HCT116 (cell line): Measurements from ENCODE around the gene SIGLEC5. TPM values are rescaled to one million over a fixed set of nuclear protein-coding genes. Genes with fewer than 3 reads are reported as not detected.
A peak's percentile ranks its signal among the peaks of the same experiment; 100 is the strongest.
"Not testable (repeated sequence)": the region's sequence is repeated elsewhere in the genome, so short reads cannot be mapped to it uniquely, and the experiment has no call there.

Experiments
- ATAC-seq: fragments of 200-7000 bp; cut with Tn5 transposase; 2 replicates; pipeline ENCODE4 v1.9.1; 2020; ENCODE audit warnings: mild to moderate bottlenecking, moderate library complexity
- Bru-seq: library from RNA; stranded (reverse); fragments of 400-500 nt; gene quantifications from one replicate; lab custom pipeline; 2021; lab: Mats Ljungman, UMichigan
- BruChase-seq, 2 experiments: library from RNA; stranded (reverse); fragments of 400-500 nt; gene quantifications; one replicate each; lab custom pipeline; 2021; lab: Mats Ljungman, UMichigan
- BruUV-seq: library from RNA; stranded (reverse); fragments of 400-500 nt; replicated peaks from 2 replicates; lab custom pipeline; 2021; lab: Mats Ljungman, UMichigan
- CTCF ChIA-PET: fragments of 300-600 bp; sonication (Branson Sonifier 250); formaldehyde crosslinking; loops from one replicate; lab custom pipeline; 2021; ENCODE audit warnings: antibody characterized with exemption; lab: Charles Lee
- POLR2A ChIA-PET: fragments of 300-600, 350-600 bp; sonication (Branson Sonifier 250); formaldehyde crosslinking; loops from one replicate; lab custom pipeline; 2021; ENCODE audit warnings: antibody characterized with exemption; lab: Charles Lee
- RAD21 ChIA-PET, 2 experiments: fragments of 300-600 bp; sonication (Branson Sonifier 250); formaldehyde crosslinking; loops; one replicate each; lab custom pipeline; 2023; ENCODE audit warnings: low total read pairs in 2 of 2; ENCODE audit not compliant: uncharacterized antibody in 2 of 2, unreplicated experiment in 2 of 2, low non-redundant PET in 1 of 2; lab: Charles Lee
- DNase-seq: peaks from one replicate; pipeline ENCODE4 v3.0.0-alpha.2; 2010; ENCODE audit warnings: low read depth, low spot score
- H2AFZ ChIP-seq: fragments of 200-600 bp; shearing (Covaris generic), sonication (generic); 2 replicates; pipeline ENCODE4 v1.6.1; 2017; ENCODE audit warnings: low read depth, mixed run types, mixed read lengths, antibody characterized with exemption, low read length; ENCODE audit not compliant: poor library complexity, severe bottlenecking
- H3K27ac ChIP-seq: 2 replicates; pipeline ENCODE4 v1.5.1; 2012; ENCODE audit warnings: low read depth, low read length
- H3K27me3 ChIP-seq: fragments of 200-600 bp; sonication (generic); 2 replicates; pipeline ENCODE4 v1.6.1; 2016; ENCODE audit warnings: mixed run types, low read length, mixed read lengths; ENCODE audit not compliant: insufficient read depth
- H3K36me3 ChIP-seq, 2 experiments: fragments of 200-500 bp in 1 of 2; fragments of 200-600 bp in 1 of 2; sonication (Bioruptor generic) in 1 of 2; sonication (generic) in 1 of 2; 2 replicates each; pipeline versions ENCODE4 v1.5.1 to v1.6.1; 2014 to 2016; ENCODE audit warnings: low read length in 2 of 2, inconsistent platforms in 1 of 2, mixed read lengths in 1 of 2, mixed run types in 1 of 2; ENCODE audit not compliant: insufficient read depth in 2 of 2, control insufficient read depth in 1 of 2
- H3K4me1 ChIP-seq, 2 experiments: fragments of 200-600 bp in 1 of 2; sonication (generic) in 1 of 2; 2 replicates each; pipeline versions ENCODE4 v1.5.1 to v1.6.1; 2012 to 2017; ENCODE audit warnings: low read length in 2 of 2, inconsistent platforms in 1 of 2, mild to moderate bottlenecking in 1 of 2, mixed read lengths in 1 of 2, mixed run types in 1 of 2, moderate library complexity in 1 of 2; ENCODE audit not compliant: insufficient read depth in 2 of 2, control insufficient read depth in 1 of 2
- H3K4me2 ChIP-seq: fragments of 200-600 bp; sonication (generic); 2 replicates; pipeline ENCODE4 v1.6.1; 2017; ENCODE audit warnings: mixed run types, low read length, mixed read lengths
- H3K4me3 ChIP-seq, 2 experiments: fragments of 200-600 bp in 1 of 2; sonication (generic) in 1 of 2; replicated peaks in 1 of 2; 2 replicates each; pipeline ENCODE4 v1.5.1; 2011 to 2016; ENCODE audit warnings: low read length in 2 of 2, control low read depth in 1 of 2, low read depth in 1 of 2, mild to moderate bottlenecking in 1 of 2, mixed read lengths in 1 of 2, mixed run types in 1 of 2
- H3K79me2 ChIP-seq: fragments of 200-600 bp; sonication (generic); 2 replicates; pipeline ENCODE4 v1.6.1; 2017; ENCODE audit warnings: mild to moderate bottlenecking, mixed run types, low read length, moderate library complexity, mixed read lengths; ENCODE audit not compliant: insufficient read depth
- H3K9ac ChIP-seq: fragments of 200-600 bp; sonication (generic); 2 replicates; pipeline ENCODE4 v1.6.1; 2016; ENCODE audit warnings: low read length, mixed read lengths
- H3K9me2 ChIP-seq: fragments of 200-600 bp; sonication (generic), shearing (Covaris generic); 2 replicates; pipeline ENCODE4 v1.6.1; 2017; ENCODE audit warnings: mixed run types, mild to moderate bottlenecking, moderate library complexity; ENCODE audit not compliant: insufficient read depth
- H3K9me3 ChIP-seq, 2 experiments: fragments of 200-500 bp in 1 of 2; fragments of 200-600 bp in 1 of 2; sonication (Bioruptor generic) in 1 of 2; sonication (generic) in 1 of 2; 2 replicates each; pipeline ENCODE4 v1.6.1; 2014 to 2017; ENCODE audit warnings: low read length in 2 of 2, mixed read lengths in 2 of 2, inconsistent platforms in 1 of 2, low read depth in 1 of 2, mild to moderate bottlenecking in 1 of 2, mixed run types in 1 of 2, moderate library complexity in 1 of 2; ENCODE audit not compliant: control insufficient read depth in 1 of 2, insufficient read depth in 1 of 2
- H4K20me1 ChIP-seq: fragments of 200-600 bp; sonication (generic), shearing (Covaris generic); 2 replicates; pipeline ENCODE4 v1.6.1; 2017; ENCODE audit warnings: mixed run types, mild to moderate bottlenecking, moderate library complexity; ENCODE audit not compliant: insufficient read depth
- CTCF ChIP-seq, 3 experiments: fragments of 200-600 bp in 1 of 3; sonication (generic) in 1 of 3; IDR thresholded peaks in 2 of 3; conservative IDR thresholded peaks in 1 of 3; 2 replicates each; pipeline ENCODE4 v1.5.1; 2012 to 2017; ENCODE audit warnings: low read depth in 2 of 3, low read length in 2 of 3, antibody characterized with exemption in 1 of 3, borderline replicate concordance in 1 of 3, control low read depth in 1 of 3, mild to moderate bottlenecking in 1 of 3, mixed read lengths in 1 of 3, mixed run types in 1 of 3, moderate library complexity in 1 of 3; ENCODE audit not compliant: insufficient read depth in 1 of 3
- FOSL1 ChIP-seq: IDR thresholded peaks from 2 replicates; pipeline ENCODE4 v1.6.1; 2012; ENCODE audit warnings: low read depth
- SP1 ChIP-seq: IDR thresholded peaks from 2 replicates; pipeline ENCODE4 v1.6.1; 2012; ENCODE audit warnings: low read depth
- TCF7L2 ChIP-seq: IDR thresholded peaks from 2 replicates; pipeline ENCODE4 v1.7.0; 2011; ENCODE audit warnings: borderline replicate concordance, inconsistent platforms; ENCODE audit not compliant: insufficient read depth, insufficient read length; ENCODE audit errors: extremely low read depth
- intact Hi-C: fragments of 100-400 bp; cut with micrococcal nuclease; formaldehyde crosslinking; loops from 2 replicates; pipeline ENCODE4 v1.10.0; 2022
- long read RNA-seq: library from polyadenylated mRNA; unstranded; transcript quantifications from one replicate; pipeline ENCODE4 v2.0.0, GENCODE V29; 2021; ENCODE audit not compliant: unreplicated experiment
- polyA plus RNA-seq: library from polyadenylated mRNA; unstranded; fragments of >200 nt; gene quantifications from 2 replicates; pipeline ENCODE4 v1.2.1, GENCODE V29; 2012; ENCODE audit warnings: missing spikeins
- total RNA-seq: library from RNA; stranded (reverse); gene quantifications from one replicate; pipeline ENCODE4 v1.2.1, GENCODE V29; 2021; ENCODE audit not compliant: unreplicated experiment

Gene SIGLEC5
- total RNA-seq (not detected), Bru-seq, nascent RNA (not detected), BruChase-seq, experiment 1, labeled RNA remaining after a 6-hour chase (not detected), BruChase-seq, experiment 2, labeled RNA remaining after a 2-hour chase (not detected)
- not detected in 2 replicates for polyA plus RNA-seq
- long read RNA-seq: 0 reads

- RAD21 ChIA-PET, POLR2A ChIA-PET: not testable (repeated sequence)
These were observed at the start of gene SIGLEC5 for GRCh38 chr19:51630315-51630714. Gene SIGLEC5, minus strand, starts transcription at chr19:51630401. Its CDS starts 66 bp downstream, at chr19:51630335.

GRCh38 chr19:51676566-51677083 lies 46.4 kb upstream of the SIGLEC5 start:
- TF ChIP-seq FOSL1 (no peak), SP1 (no peak; the same call in 1 of the 2 replicates), TCF7L2 (no peak), CTCF (IDR thresholded peaks at IDR 0.05 in 2 of 3, conservative IDR thresholded peaks at IDR 0.05 in 1 of 3; ENCODE audit: borderline replicate concordance in 1 of 3, insufficient read depth in 1 of 3, low read depth in 2 of 3, low read length in 2 of 3) (no peak)
- TF ChIP-seq, all 23 proteins: peak for 0
- CTCF ChIA-PET: interaction anchor here (2.1 kb wide), 1 partner anchor 15 kb away, joined by 10 read pairs; no protein-coding TSS in a partner anchor
- Histone ChIP-seq H3K9ac (no peak overlapping the region), H3K27ac (no peak overlapping the region), H3K4me1 (no peaks in the 10 kb centered on the region), H3K4me2 (no peak overlapping the region), H3K9me3 (no peaks in the 10 kb centered on the region), H3K27me3 (no peaks in the 10 kb centered on the region), H3K79me2 (no peaks in the 10 kb centered on the region), H4K20me1 (no peaks in the 10 kb centered on the region), H2AFZ (no peak overlapping the region), H3K36me3 (no peaks in the 10 kb centered on the region), H3K4me3 (no peak overlapping the region), H3K9me2 (no peaks in the 10 kb centered on the region)
- BruUV-seq: no TSS peak
- DNase-seq: no peak
- intact Hi-C loops: no loop called here
- RAD21 ChIA-PET: no interaction called here
- POLR2A ChIA-PET: no interaction called here
- peak; percentile 42; the same call in 1 of the 2 replicates for ATAC-seq

More at GRCh38 chr19:51630315-51630714, at the start of gene SIGLEC5:
- H3K36me3 ChIP-seq, H3K4me3 ChIP-seq, H3K4me1 ChIP-seq, H3K9ac ChIP-seq, H3K4me2 ChIP-seq, DNase-seq, BruUV-seq, H3K27ac ChIP-seq, ATAC-seq, H3K9me3 ChIP-seq, H3K9me2 ChIP-seq, H4K20me1 ChIP-seq, CTCF ChIA-PET, H3K79me2 ChIP-seq, intact Hi-C loops, H2AFZ ChIP-seq: not testable (repeated sequence)
- peaks cover 26% of the 10 kb centered on the region for H3K27me3 ChIP-seq
